Measurements from ENCODE around the gene EIF2B5.

EIF2B5 gene

GRCh38 chr3:184177767-184178306, 42.7 kb downstream of the EIF2B5 start:
- TF ChIP-seq EZH2 (optimal IDR thresholded peaks at IDR 0.05; ENCODE audit: low read depth, low read length) (no peak), CTCF (IDR thresholded peaks at IDR 0.05; ENCODE audit: low read length) (no peak), EZH2phosphoT487 (IDR thresholded peaks at IDR 0.05; ENCODE audit: low read length) (no peak)
- Histone ChIP-seq H2AFZ (ENCODE audit: low read length) (no peak overlapping the region), H3K27ac (ENCODE audit: low read length) (no peak overlapping the region), H4K20me1 (ENCODE audit: insufficient read depth, low read length) (no peaks in the 10 kb centered on the region), H3K4me1 (ENCODE audit: low read length) (peaks cover 16% of the 10 kb centered on the region; the same call in 1 of the 2 replicates), H3F3A (ENCODE audit: insufficient read depth, low read length) (0 out of 2 replicates have a peak, but pooled peaks cover 6% of the 10 kb centered on the region), H3K27me3 (replicated peaks; ENCODE audit: insufficient read depth, low read length) (no peaks in the 10 kb centered on the region), H3K9me3 (replicated peaks; ENCODE audit: insufficient read depth, low read length) (no peaks in the 10 kb centered on the region), H3K79me2 (ENCODE audit: low read length) (peaks cover 40% of the 10 kb centered on the region), H3K4me3 (ENCODE audit: low read length) (no peak overlapping the region), H3K9me2 (replicated peaks; ENCODE audit: insufficient read depth, low read length) (no peaks in the 10 kb centered on the region), H3K9ac (ENCODE audit: low read length) (no peak overlapping the region), H3K4me2 (ENCODE audit: low read depth, low read length) (no peak overlapping the region), H3K36me3 (replicated peaks; ENCODE audit: insufficient read depth, low read length) (no peaks in the 10 kb centered on the region; the same call in 1 of the 2 replicates)
- no peak for DNase-seq

GRCh38 chr3:184178521-184179138, 43.5 kb downstream of the EIF2B5 start:
- Histone ChIP-seq H2AFZ (ENCODE audit: low read length) (no peak overlapping the region), H3K4me1 (ENCODE audit: low read length) (peaks cover 16% of the 10 kb centered on the region; the same call in 1 of the 2 replicates), H3K36me3 (replicated peaks; ENCODE audit: insufficient read depth, low read length) (no peaks in the 10 kb centered on the region; the same call in 1 of the 2 replicates), H3K9ac (ENCODE audit: low read length) (no peak overlapping the region), H4K20me1 (ENCODE audit: insufficient read depth, low read length) (no peaks in the 10 kb centered on the region), H3K79me2 (ENCODE audit: low read length) (peaks cover 40% of the 10 kb centered on the region), H3K9me3 (replicated peaks; ENCODE audit: insufficient read depth, low read length) (no peaks in the 10 kb centered on the region), H3K27ac (ENCODE audit: low read length) (no peak overlapping the region), H3F3A (ENCODE audit: insufficient read depth, low read length) (0 out of 2 replicates have a peak, but pooled peaks cover 5% of the 10 kb centered on the region), H3K4me3 (ENCODE audit: low read length) (no peak overlapping the region), H3K9me2 (replicated peaks; ENCODE audit: insufficient read depth, low read length) (no peaks in the 10 kb centered on the region), H3K4me2 (ENCODE audit: low read depth, low read length) (no peak overlapping the region), H3K27me3 (replicated peaks; ENCODE audit: insufficient read depth, low read length) (no peaks in the 10 kb centered on the region)
- no peak for DNase-seq
- TF ChIP-seq EZH2phosphoT487 (IDR thresholded peaks at IDR 0.05; ENCODE audit: low read length): no peak
- no peak for TF ChIP-seq EZH2 (optimal IDR thresholded peaks at IDR 0.05; ENCODE audit: low read depth, low read length)
- no peak for TF ChIP-seq CTCF (IDR thresholded peaks at IDR 0.05; ENCODE audit: low read length)

GRCh38 chr3:184180165-184180564, 45.0 kb downstream of the EIF2B5 start:
- Histone ChIP-seq H3F3A (ENCODE audit: insufficient read depth, low read length) (no peaks in the 10 kb centered on the region), H3K4me3 (ENCODE audit: low read length) (no peak overlapping the region), H3K4me2 (ENCODE audit: low read depth, low read length) (no peak overlapping the region), H3K27ac (ENCODE audit: low read length) (no peak overlapping the region), H3K27me3 (replicated peaks; ENCODE audit: insufficient read depth, low read length) (no peaks in the 10 kb centered on the region), H3K9me2 (replicated peaks; ENCODE audit: insufficient read depth, low read length) (no peaks in the 10 kb centered on the region), H3K79me2 (ENCODE audit: low read length) (peaks cover 35% of the 10 kb centered on the region), H3K9ac (ENCODE audit: low read length) (no peak overlapping the region), H3K36me3 (replicated peaks; ENCODE audit: insufficient read depth, low read length) (no peaks in the 10 kb centered on the region; the same call in 1 of the 2 replicates), H3K9me3 (replicated peaks; ENCODE audit: insufficient read depth, low read length) (no peaks in the 10 kb centered on the region), H3K4me1 (ENCODE audit: low read length) (peaks cover 12% of the 10 kb centered on the region; the same call in 1 of the 2 replicates), H2AFZ (ENCODE audit: low read length) (no peak overlapping the region), H4K20me1 (ENCODE audit: insufficient read depth, low read length) (no peaks in the 10 kb centered on the region)
- TF ChIP-seq EZH2phosphoT487 (IDR thresholded peaks at IDR 0.05; ENCODE audit: low read length) (no peak), CTCF (IDR thresholded peaks at IDR 0.05; ENCODE audit: low read length) (no peak), EZH2 (optimal IDR thresholded peaks at IDR 0.05; ENCODE audit: low read depth, low read length) (no peak)
- no peak for DNase-seq
